ENCODE data around the gene ENDOG. TPM values are rescaled to one million over a fixed set of nuclear protein-coding genes. Genes with fewer than 3 reads are reported as not detected.

The ENDOG gene
- total RNA-seq, 4 donors from 2014 or later, result 20.3 to 29.7 (median 27.1) TPM

- TF ChIP-seq CTCF (IDR thresholded peaks at IDR 0.05) (no peak), EP300 (IDR thresholded peaks at IDR 0.05) (no peak), POLR2A (IDR thresholded peaks at IDR 0.05) (no peak), POLR2AphosphoS5 (IDR thresholded peaks at IDR 0.05) (no peak)
- peak overlapping the region; percentile 43 to 95 (median 89) for H3K27ac ChIP-seq
- H3K27me3 ChIP-seq, result no peaks in the 10 kb centered on the region
- peak; percentile 41 for ATAC-seq
- 17 to 87% methylated on average over 3 to 6 of the region's 90 CpGs for WGBS, 2 donors (ENCODE audit: low coverage in 1 of 2)
- peak overlapping the region; percentile 48 to 83 for H3K4me3 ChIP-seq
- H3K4me1 ChIP-seq, result peaks cover 0 to 21% (median 11%) of the 10 kb centered on the region in 3 donors
- H3K9me3 ChIP-seq, result no peaks in the 10 kb centered on the region
- peaks cover 0 to 37% of the 10 kb centered on the region in 2 donors for H3K36me3 ChIP-seq
These were observed 777 bp downstream of the ENDOG start for GRCh38 chr9:128818839-128819715.

DNA sequence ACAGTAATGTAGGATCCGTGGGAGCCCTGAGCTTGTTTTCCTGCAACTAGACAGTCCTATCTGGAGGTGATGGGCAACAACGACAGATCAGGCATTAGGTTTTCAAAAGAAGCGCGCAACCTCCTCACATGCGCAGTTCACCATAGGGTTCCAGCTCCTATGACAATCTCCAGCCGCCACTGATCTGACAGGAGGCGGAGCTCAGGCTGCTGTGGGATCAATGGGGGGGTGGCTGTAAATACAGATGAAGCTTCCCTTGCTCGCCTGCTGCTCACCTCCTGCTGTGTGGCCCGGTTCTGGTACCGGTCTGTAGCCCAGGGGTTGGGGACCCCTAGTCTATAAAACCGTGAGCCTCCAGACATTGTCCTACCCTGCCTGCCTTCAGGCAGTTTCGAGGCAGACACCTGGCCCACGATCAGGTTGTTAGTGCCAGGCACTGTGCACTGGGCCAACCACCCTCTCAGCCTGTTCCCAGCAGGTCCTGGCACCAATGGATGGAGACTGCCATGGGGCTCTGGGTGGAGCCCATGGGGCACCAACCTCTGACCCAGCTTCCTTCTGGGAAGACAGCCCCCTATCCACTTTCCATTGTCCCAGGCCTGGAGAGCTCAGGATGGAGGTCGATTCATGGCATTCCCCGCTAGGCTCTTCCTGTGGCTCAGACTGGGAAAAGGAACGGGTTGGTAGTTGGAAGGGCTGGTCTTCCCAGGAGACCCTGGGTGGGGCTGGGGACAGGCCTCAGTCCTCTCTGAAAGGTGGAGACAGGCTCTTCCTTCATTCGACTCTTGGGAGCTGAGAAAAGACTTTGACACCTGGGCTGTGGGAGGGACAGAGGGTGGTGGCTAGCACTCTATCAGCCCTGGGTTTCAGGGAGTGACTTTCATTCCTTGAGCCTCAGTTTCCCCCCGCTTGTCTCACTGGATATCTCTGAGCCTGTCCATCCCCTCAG, 1.7 kb downstream of the ENDOG start:
- no peak for ATAC-seq
- peak overlapping the region in 3 of 4 donors; percentile 34 to 92 (median 53) for H3K27ac ChIP-seq
- H3K27me3 ChIP-seq, result no peaks in the 10 kb centered on the region
- peak overlapping the region in 1 of 2 donors; percentile 83 for H3K4me3 ChIP-seq
- peak; percentile 58 for TF ChIP-seq POLR2AphosphoS5 (IDR thresholded peaks at IDR 0.05)
- no peak for TF ChIP-seq POLR2A (IDR thresholded peaks at IDR 0.05)
- no peaks in the 10 kb centered on the region for H3K9me3 ChIP-seq
- H3K36me3 ChIP-seq, result peaks cover 0 to 46% of the 10 kb centered on the region in 2 donors
- H3K4me1 ChIP-seq, result peaks cover 0 to 21% (median 11%) of the 10 kb centered on the region in 3 donors
- 33 to 50% methylated on average over 2 to 5 of the region's 18 CpGs for WGBS, 2 donors (ENCODE audit: low coverage in 1 of 2)

GRCh38 chr9:128820665-128821583, 2.6 kb downstream of the ENDOG start:
- WGBS, 2 donors (ENCODE audit: low coverage in 1 of 2), result 87 to 95% methylated on average over 4 to 15 of the region's 24 CpGs
- H3K27me3 ChIP-seq, result no peaks in the 10 kb centered on the region
- peaks cover 0 to 21% (median 11%) of the 10 kb centered on the region in 3 donors for H3K4me1 ChIP-seq
- TF ChIP-seq EP300 (IDR thresholded peaks at IDR 0.05) (no peak), POLR2A (IDR thresholded peaks at IDR 0.05) (no peak), CTCF (IDR thresholded peaks at IDR 0.05) (no peak), POLR2AphosphoS5 (IDR thresholded peaks at IDR 0.05) (no peak)
- no peaks in the 10 kb centered on the region for H3K9me3 ChIP-seq
- H3K27ac ChIP-seq, result peak overlapping the region in 1 of 4 donors; percentile 92
- no peak for ATAC-seq
- peaks cover 0 to 55% of the 10 kb centered on the region in 2 donors for H3K36me3 ChIP-seq
- H3K4me3 ChIP-seq, result no peak overlapping the region

GRCh38 chr9:128821584-128822406, 3.5 kb downstream of the ENDOG start:
- peaks cover 0 to 64% of the 10 kb centered on the region in 2 donors for H3K36me3 ChIP-seq
- no peak for TF ChIP-seq EP300 (IDR thresholded peaks at IDR 0.05)
- TF ChIP-seq CTCF (IDR thresholded peaks at IDR 0.05), result no peak
- TF ChIP-seq POLR2A (IDR thresholded peaks at IDR 0.05), result no peak
- no peak for TF ChIP-seq POLR2AphosphoS5 (IDR thresholded peaks at IDR 0.05)
- no peak overlapping the region for H3K4me3 ChIP-seq
- ATAC-seq, result no peak
- H3K27ac ChIP-seq, result no peak overlapping the region
- 81 to 93% methylated on average over 5 of the region's 16 CpGs for WGBS, 2 donors (ENCODE audit: low coverage in 1 of 2)
- no peaks in the 10 kb centered on the region for H3K9me3 ChIP-seq
- no peaks in the 10 kb centered on the region for H3K27me3 ChIP-seq
- H3K4me1 ChIP-seq, result peaks cover 0 to 21% (median 11%) of the 10 kb centered on the region in 3 donors

Data from gastroesophageal sphincter (tissue), 4 donors.